ENCODE results near the gene MFN2.
"Not testable (repeated sequence)": the region's sequence is repeated elsewhere in the genome, so short reads cannot be mapped to it uniquely, and the experiment has no call there.

Gene MFN2

DNA sequence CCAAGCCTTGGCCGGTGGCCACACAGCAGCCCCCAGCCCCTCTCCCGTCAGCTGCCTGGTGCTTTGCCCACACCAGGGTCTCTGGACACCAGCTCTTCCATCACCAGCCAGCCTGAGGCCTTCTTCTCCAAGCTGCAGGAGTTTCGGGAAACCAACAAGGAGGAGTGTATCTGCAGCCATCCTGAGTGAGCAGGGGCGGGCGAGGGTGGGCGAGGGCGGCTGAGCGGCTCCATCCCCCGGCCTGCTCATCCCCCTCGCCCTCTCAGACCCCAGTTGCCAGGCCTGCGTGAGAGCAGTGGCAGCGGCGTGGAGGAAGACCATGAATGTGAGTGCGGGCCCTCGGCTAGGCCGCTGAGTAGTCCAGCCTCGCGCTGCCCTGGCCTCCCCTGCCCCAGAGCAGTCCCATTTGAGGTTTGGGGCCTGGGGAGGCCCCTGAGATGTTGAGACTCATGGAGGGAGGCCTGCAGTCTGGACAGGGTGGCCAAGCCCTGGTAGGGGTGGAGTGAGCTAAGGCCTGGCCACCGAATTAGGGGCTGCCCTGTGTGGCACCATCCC lies 48.8 kb downstream of the MFN2 start:
- TF ChIP-seq, protein P1, sequence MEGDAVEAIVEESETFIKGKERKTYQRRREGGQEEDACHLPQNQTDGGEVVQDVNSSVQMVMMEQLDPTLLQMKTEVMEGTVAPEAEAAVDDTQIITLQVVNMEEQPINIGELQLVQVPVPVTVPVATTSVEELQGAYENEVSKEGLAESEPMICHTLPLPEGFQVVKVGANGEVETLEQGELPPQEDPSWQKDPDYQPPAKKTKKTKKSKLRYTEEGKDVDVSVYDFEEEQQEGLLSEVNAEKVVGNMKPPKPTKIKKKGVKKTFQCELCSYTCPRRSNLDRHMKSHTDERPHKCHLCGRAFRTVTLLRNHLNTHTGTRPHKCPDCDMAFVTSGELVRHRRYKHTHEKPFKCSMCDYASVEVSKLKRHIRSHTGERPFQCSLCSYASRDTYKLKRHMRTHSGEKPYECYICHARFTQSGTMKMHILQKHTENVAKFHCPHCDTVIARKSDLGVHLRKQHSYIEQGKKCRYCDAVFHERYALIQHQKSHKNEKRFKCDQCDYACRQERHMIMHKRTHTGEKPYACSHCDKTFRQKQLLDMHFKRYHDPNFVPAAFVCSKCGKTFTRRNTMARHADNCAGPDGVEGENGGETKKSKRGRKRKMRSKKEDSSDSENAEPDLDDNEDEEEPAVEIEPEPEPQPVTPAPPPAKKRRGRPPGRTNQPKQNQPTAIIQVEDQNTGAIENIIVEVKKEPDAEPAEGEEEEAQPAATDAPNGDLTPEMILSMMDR (IDR thresholded peaks at IDR 0.05) = no peak
- Mint-ChIP-seq H3K4me3 (no peak overlapping the region), H3K4me1 (peaks cover 5% of the 10 kb centered on the region), H3K36me3 (ENCODE audit: low read depth) (peaks cover 40% of the 10 kb centered on the region), H3K27me3 (ENCODE audit: low read depth, poor library complexity) (peaks cover 5% of the 10 kb centered on the region), H3K9me3 (no peaks in the 10 kb centered on the region), H3K27ac (no peak overlapping the region)
- no peak for DNase-seq

DNA sequence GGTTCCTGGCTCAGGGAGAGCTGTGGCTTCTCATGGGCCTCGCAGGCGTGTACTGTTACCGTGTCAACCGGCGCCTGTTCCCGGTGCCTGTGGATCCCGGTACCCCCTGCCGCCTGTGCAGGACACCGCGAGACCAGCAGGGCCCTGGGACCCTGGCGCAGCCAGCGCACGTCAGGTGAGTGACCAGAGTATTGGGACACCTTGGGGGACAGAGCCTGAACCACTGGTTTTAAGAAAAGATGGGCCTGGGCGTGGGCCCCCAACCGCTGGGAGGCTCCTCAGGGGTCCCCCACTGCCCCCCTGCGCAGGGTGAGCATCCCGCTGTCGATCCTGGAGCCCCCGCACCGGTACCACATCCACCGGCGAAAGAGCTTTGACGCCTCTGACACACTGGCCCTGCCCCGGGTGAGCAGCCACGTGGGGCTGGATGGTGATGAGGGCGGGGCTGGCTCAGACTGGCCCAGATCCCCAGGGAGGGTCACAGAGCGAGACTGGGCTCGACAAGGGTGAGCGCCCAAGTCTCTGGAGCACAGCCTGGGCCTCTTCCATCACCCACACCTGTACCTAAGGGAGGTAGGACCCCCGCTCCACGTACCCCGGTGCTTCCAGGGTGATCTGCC lies 49.6 kb downstream of the MFN2 start:
- Mint-ChIP-seq H3K36me3 (ENCODE audit: low read depth) (peaks cover 32% of the 10 kb centered on the region), H3K9me3 (no peaks in the 10 kb centered on the region), H3K4me3 (no peak overlapping the region), H3K4me1 (peaks cover 5% of the 10 kb centered on the region), H3K27me3 (ENCODE audit: low read depth, poor library complexity) (peaks cover 5% of the 10 kb centered on the region), H3K27ac (no peak overlapping the region)
- TF ChIP-seq, protein P1 (IDR thresholded peaks at IDR 0.05) = no peak
- DNase-seq = no peak

DNA sequence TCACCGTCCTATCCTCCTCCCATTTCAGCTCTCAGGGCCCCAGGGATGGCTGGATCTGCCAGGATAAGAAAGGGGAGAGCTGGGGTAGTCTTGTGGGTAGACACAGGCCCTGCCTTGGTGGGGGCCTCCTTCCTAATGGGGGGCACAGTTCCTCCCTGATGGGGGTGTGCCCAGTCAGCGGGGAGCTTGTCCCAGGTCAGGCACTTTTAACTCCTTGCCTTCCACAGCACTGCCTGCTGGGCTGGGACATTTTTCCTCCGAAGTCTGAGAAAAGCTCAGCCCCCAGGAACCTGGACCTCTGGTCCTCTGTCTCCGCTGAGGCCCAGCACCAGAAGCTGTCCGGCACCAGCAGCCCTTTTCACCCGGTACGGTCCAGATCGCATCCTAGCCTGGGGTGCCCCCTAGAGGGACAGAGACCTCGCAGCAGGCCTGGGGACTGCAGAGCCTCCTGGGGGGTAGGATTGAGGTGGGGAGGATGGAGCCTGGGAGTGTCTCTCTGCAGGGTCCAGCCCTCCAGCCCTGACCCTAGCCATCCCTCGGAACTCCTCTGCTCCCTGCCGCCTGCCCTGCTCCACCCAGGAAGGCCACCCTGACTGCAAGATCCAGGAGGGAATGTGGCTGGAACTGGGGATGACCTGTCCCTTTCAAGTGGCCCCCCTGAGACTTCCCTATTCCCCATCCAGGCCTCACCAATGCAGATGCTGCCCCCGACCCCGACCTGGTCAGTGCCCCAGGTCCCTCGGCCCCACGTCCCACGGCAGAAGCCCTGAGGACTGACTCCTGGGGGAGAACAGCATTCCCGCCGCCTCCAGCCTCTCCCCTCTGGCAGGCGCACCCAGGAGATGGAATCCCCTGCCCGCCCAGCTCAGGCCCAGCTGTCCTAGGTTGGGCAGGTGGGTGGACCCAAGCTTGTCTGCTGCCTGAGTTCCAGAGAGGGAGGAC lies 51.1 kb downstream of the MFN2 start:
- no peaks in the 10 kb centered on the region for H3K9me3 Mint-ChIP-seq
- DNase-seq = peak; percentile 42
- no peak overlapping the region for H3K4me3 Mint-ChIP-seq
- TF ChIP-seq, protein P1 (IDR thresholded peaks at IDR 0.05) = peak; percentile 37
- peaks cover 3% of the 10 kb centered on the region for H3K27me3 Mint-ChIP-seq (ENCODE audit: low read depth, poor library complexity)
- peaks cover 13% of the 10 kb centered on the region for H3K4me1 Mint-ChIP-seq
- H3K27ac Mint-ChIP-seq = no peak overlapping the region
- H3K36me3 Mint-ChIP-seq (ENCODE audit: low read depth) = peaks cover 20% of the 10 kb centered on the region

DNA sequence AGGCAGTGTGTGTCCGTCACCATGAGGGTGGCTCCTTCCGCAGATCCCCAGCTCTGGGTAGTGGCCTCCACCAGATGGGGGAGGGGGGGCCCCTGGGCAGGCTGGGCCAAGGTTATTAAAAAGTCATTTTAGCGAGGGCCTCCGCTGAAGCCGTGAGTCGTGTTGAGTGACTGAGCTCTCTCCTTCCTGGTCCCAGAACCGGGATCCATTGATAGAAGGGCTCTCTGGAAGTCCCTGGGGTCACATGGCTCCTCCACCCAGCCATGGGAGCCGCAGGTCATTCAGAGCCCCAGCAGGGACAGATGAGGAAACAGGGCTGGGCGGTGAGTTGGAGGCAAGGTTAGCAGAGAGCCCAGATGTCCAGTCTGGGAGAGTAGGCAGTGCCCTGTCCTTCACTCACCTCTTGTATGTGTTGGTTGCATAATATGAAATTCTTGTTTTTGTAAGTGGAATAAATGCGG lies 51.9 kb downstream of the MFN2 start:
- H3K27ac Mint-ChIP-seq = no peak overlapping the region
- peaks cover 13% of the 10 kb centered on the region for H3K4me1 Mint-ChIP-seq
- no peak overlapping the region for H3K4me3 Mint-ChIP-seq
- no peaks in the 10 kb centered on the region for H3K27me3 Mint-ChIP-seq (ENCODE audit: low read depth, poor library complexity)
- TF ChIP-seq, protein P1 (IDR thresholded peaks at IDR 0.05) = no peak
- DNase-seq = no peak
- H3K36me3 Mint-ChIP-seq (ENCODE audit: low read depth) = peaks cover 11% of the 10 kb centered on the region
- H3K9me3 Mint-ChIP-seq = no peaks in the 10 kb centered on the region

DNA sequence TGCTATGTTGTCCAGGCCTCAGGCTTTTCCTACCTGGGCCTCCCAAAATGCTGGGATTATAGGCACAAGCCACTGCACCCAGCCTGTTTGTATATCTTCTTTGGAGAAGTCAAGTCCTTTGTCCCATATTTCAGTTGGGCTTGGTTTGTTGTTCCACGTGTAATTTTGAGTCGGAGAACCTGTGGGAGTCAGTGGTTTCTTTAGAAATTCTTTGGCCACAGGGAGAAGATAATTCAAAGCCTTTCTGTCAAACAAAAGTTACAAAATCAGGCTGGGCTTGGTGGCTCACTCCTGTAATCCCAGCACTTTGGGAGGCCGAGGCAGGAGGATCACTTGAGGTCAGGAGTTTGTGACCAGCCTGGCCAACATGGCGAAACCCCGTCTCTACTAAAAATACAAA lies 53.2 kb downstream of the MFN2 start:
- Mint-ChIP-seq H3K27ac (peak overlapping the region; percentile 45), H3K4me1 (peaks cover 22% of the 10 kb centered on the region)
- not testable (repeated sequence) for H3K9me3 Mint-ChIP-seq; H3K27me3 Mint-ChIP-seq (ENCODE audit: low read depth, poor library complexity); H3K36me3 Mint-ChIP-seq (ENCODE audit: low read depth); H3K4me3 Mint-ChIP-seq; DNase-seq

DNA sequence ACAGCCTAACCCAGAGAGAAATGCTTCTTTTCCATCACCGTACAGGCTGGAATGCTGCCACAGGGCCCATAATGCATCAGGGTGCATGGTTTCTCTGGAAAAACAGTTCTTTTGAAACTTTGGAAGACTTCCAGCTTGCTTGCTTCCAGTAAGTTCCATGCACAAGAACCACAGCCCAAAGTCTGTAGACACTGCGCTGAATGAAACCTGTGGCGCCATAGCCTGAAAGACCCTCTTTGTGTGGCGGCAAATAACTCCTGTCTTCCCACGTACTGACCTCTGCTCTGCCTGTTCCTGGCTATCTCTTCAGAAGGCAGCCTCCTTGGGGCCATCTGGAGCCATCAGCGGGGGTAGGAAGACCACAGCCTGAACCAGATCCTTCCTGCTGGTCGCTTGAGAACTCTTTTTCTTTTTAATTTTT lies 54.1 kb downstream of the MFN2 start:
- TF ChIP-seq, protein P1 (IDR thresholded peaks at IDR 0.05) = no peak
- Mint-ChIP-seq H3K4me1 (peaks cover 29% of the 10 kb centered on the region), H3K27ac (peak overlapping the region; percentile 80), H3K9me3 (no peaks in the 10 kb centered on the region), H3K36me3 (ENCODE audit: low read depth) (no peaks in the 10 kb centered on the region), H3K4me3 (no peak overlapping the region), H3K27me3 (ENCODE audit: low read depth, poor library complexity) (no peaks in the 10 kb centered on the region)
- DNase-seq = no peak

Data from nephron progenitor cell (in vitro differentiated cells).